Cardiac septum (tissue), 1 donor: ENCODE measurements around the gene ACTL9. TPM values are rescaled to one million over a fixed set of nuclear protein-coding genes. Genes with fewer than 3 reads are reported as not detected.
"Not testable (repeated sequence)": the region's sequence is repeated elsewhere in the genome, so short reads cannot be mapped to it uniquely, and the experiment has no call there.

Experiments used
- DNase-seq: peaks from one replicate; pipeline ENCODE4 v3.0.0-alpha.2; 2020; ENCODE audit warnings: low spot score
- intact Hi-C: fragments of 100-400 bp; cut with DNase I; formaldehyde crosslinking; loops from one replicate; pipeline ENCODE4 v1.14.0; 2022
- long read RNA-seq: library from polyadenylated mRNA; unstranded; transcript quantifications from one replicate; pipeline ENCODE4 v2.0.0, GENCODE V29; 2021
- total RNA-seq: library from RNA; stranded (reverse); fragmentation: NEBNext Ultra II Directional; extraction: Animal tissue kit (Norgen Biotek cat#: 25700); gene quantifications from one replicate; pipeline ENCODE4 v1.2.1, GENCODE V29; 2021
- donor health status: DM: no; HTN: no; CAD: no.

The ACTL9 gene
- not detected for total RNA-seq
- long read RNA-seq: 0 reads

- no peak for DNase-seq
- intact Hi-C loops: no loop called here
Observed at GRCh38 chr19:8698433-8699063, at the start of gene ACTL9. ACTL9 (minus strand) TSS chr19:8698795; CDS start chr19:8698701, 94 bp downstream.

GRCh38 chr19:8739291-8740065, 40.9 kb upstream of the ACTL9 start:
- DNase-seq, intact Hi-C loops: not testable (repeated sequence)

- intact Hi-C loops: no loop called here
- no peak for DNase-seq
Observed at GRCh38 chr19:8738377-8738776, 39.8 kb upstream of the ACTL9 start.

GRCh38 chr19:8731428-8732169, 33.0 kb upstream of the ACTL9 start:
- intact Hi-C loops: no loop called here
- DNase-seq: no peak

GRCh38 chr19:8724276-8724675, 25.7 kb upstream of the ACTL9 start:
- intact Hi-C loops: no loop called here

GRCh38 chr19:8722032-8722431, 23.4 kb upstream of the ACTL9 start:
- DNase-seq: no peak
- intact Hi-C loops: no loop called here

More at GRCh38 chr19:8724276-8724675, 25.7 kb upstream of the ACTL9 start:
- DNase-seq: no peak

- intact Hi-C loops: no loop called here
- no peak for DNase-seq
Observed at GRCh38 chr19:8721334-8721733, 22.7 kb upstream of the ACTL9 start, which contains the start of gene OR2Z1. OR2Z1 (plus strand) TSS chr19:8721634; CDS start chr19:8731029, 9,395 bp downstream.

GRCh38 chr19:8710337-8710736, 11.7 kb upstream of the ACTL9 start:
- intact Hi-C loops, DNase-seq: not testable (repeated sequence)

- no peak for DNase-seq
- intact Hi-C loops: no loop called here
Observed at GRCh38 chr19:8705742-8706141, 7.1 kb upstream of the ACTL9 start.

- intact Hi-C loops, DNase-seq: not testable (repeated sequence)
Observed at GRCh38 chr19:8705304-8705703, 6.7 kb upstream of the ACTL9 start.

GRCh38 chr19:8703223-8703622, 4.6 kb upstream of the ACTL9 start:
- DNase-seq: no peak
- intact Hi-C loops: no loop called here

GRCh38 chr19:8702350-8702749, 3.8 kb upstream of the ACTL9 start:
- DNase-seq: no peak
- intact Hi-C loops: no loop called here

- intact Hi-C loops: no loop called here
- no peak for DNase-seq
Observed at GRCh38 chr19:8700956-8701355, 2.4 kb upstream of the ACTL9 start.

- no peak for DNase-seq
- intact Hi-C loops: no loop called here
Observed at GRCh38 chr19:8699908-8700307, 1.3 kb upstream of the ACTL9 start.

- intact Hi-C loops: no loop called here
- no peak for DNase-seq
Observed at GRCh38 chr19:8697671-8698432, 743 bp downstream of the ACTL9 start.

- DNase-seq: no peak
- intact Hi-C loops: no loop called here
Observed at GRCh38 chr19:8696993-8697392, 1.6 kb downstream of the ACTL9 start.

- intact Hi-C loops: no loop called here
- DNase-seq: no peak
Observed at GRCh38 chr19:8695911-8696310, 2.7 kb downstream of the ACTL9 start.

GRCh38 chr19:8695501-8695900, 3.1 kb downstream of the ACTL9 start:
- intact Hi-C loops: no loop called here
- DNase-seq: no peak

GRCh38 chr19:8690753-8691539, 7.6 kb downstream of the ACTL9 start:
- DNase-seq: no peak
- intact Hi-C loops: no loop called here
